Lower leg skin (tissue), 3 donors: Measurements from ENCODE around the gene MYO18A.

Source experiments
- POLR2A ChIP-seq, 2 donors: fragments of 450-650 bp; IDR thresholded peaks; one replicate each; pipeline ENCODE4 v1.6.1; 2016 to 2017; ENCODE audit warnings: antibody characterized with exemption in 2 of 2, mild to moderate bottlenecking in 1 of 2, moderate library complexity in 1 of 2
- TF ChIP-seq, protein P1 (sequence below), 3 donors: fragments of 450-650 bp; IDR thresholded peaks; one replicate each; pipeline ENCODE4 v1.5.1; 2016; ENCODE audit warnings: antibody characterized with exemption in 3 of 3, mild to moderate bottlenecking in 3 of 3, moderate library complexity in 2 of 3

- TF ChIP-seq, protein P1, sequence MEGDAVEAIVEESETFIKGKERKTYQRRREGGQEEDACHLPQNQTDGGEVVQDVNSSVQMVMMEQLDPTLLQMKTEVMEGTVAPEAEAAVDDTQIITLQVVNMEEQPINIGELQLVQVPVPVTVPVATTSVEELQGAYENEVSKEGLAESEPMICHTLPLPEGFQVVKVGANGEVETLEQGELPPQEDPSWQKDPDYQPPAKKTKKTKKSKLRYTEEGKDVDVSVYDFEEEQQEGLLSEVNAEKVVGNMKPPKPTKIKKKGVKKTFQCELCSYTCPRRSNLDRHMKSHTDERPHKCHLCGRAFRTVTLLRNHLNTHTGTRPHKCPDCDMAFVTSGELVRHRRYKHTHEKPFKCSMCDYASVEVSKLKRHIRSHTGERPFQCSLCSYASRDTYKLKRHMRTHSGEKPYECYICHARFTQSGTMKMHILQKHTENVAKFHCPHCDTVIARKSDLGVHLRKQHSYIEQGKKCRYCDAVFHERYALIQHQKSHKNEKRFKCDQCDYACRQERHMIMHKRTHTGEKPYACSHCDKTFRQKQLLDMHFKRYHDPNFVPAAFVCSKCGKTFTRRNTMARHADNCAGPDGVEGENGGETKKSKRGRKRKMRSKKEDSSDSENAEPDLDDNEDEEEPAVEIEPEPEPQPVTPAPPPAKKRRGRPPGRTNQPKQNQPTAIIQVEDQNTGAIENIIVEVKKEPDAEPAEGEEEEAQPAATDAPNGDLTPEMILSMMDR (IDR thresholded peaks at IDR 0.05), result no peak
- TF ChIP-seq POLR2A (IDR thresholded peaks at IDR 0.05), result no peak
These were observed 35.0 kb upstream of the MYO18A start for GRCh38 chr17:29215174-29215573.
